Omental fat pad (tissue), 4 donors: ENCODE data around the gene KCNAB1. TPM values are rescaled to one million over a fixed set of nuclear protein-coding genes. Genes with fewer than 3 reads are reported as not detected.

Experiments used
- ATAC-seq: fragments of 150-250 bp; one replicate; pipeline ENCODE4 v1.9.1; 2016; ENCODE audit warnings: mild to moderate bottlenecking, moderate library complexity; ENCODE audit not compliant: low FRiP score
- DNase-seq: peaks from one replicate; pipeline ENCODE4 v3.0.0-alpha.2; 2019; ENCODE audit warnings: low spot score
- CTCF ChIP-seq, 3 donors: fragments of 450-650 bp; IDR thresholded peaks; one replicate each; pipeline ENCODE4 v1.5.1; 2016 to 2017; ENCODE audit warnings: antibody characterized with exemption in 3 of 3, mild to moderate bottlenecking in 3 of 3, moderate library complexity in 2 of 3
- total RNA-seq, 4 donors: library from RNA; depleted of rRNA; stranded (reverse); fragments of >200 nt; gene quantifications; one replicate each; pipeline ENCODE4 v1.1.0, GENCODE V29; 2016

The KCNAB1 gene
- total RNA-seq, 4 donors from 2014 or later, result 2.2 to 12.6 (median 5.7) TPM

GRCh38 chr3:156171281-156172267, 51.2 kb downstream of the KCNAB1 start:
- no peak for DNase-seq

GRCh38 chr3:156172536-156172935, 52.2 kb downstream of the KCNAB1 start:
- no peak for TF ChIP-seq CTCF (IDR thresholded peaks at IDR 0.05)
- DNase-seq, result no peak
- no peak for ATAC-seq

More at GRCh38 chr3:156171281-156172267, 51.2 kb downstream of the KCNAB1 start:
- no peak for ATAC-seq
- no peak for TF ChIP-seq CTCF (IDR thresholded peaks at IDR 0.05)

GRCh38 chr3:156174229-156174847, 54.0 kb downstream of the KCNAB1 start:
- no peak for DNase-seq
- no peak for ATAC-seq
- TF ChIP-seq CTCF (IDR thresholded peaks at IDR 0.05), result no peak

GRCh38 chr3:156175570-156175969, 55.2 kb downstream of the KCNAB1 start:
- no peak for DNase-seq
- TF ChIP-seq CTCF (IDR thresholded peaks at IDR 0.05), result no peak
- no peak for ATAC-seq

- TF ChIP-seq CTCF (IDR thresholded peaks at IDR 0.05), result no peak
- DNase-seq, result no peak
- ATAC-seq, result no peak
These were observed 55.7 kb downstream of the KCNAB1 start for GRCh38 chr3:156176048-156176447.

- TF ChIP-seq CTCF (IDR thresholded peaks at IDR 0.05), result no peak
- no peak for DNase-seq
- no peak for ATAC-seq
These were observed 56.3 kb downstream of the KCNAB1 start for GRCh38 chr3:156176629-156177210.
